ENCODE results near the gene ENO1. TPM values are rescaled to one million over a fixed set of nuclear protein-coding genes. Genes with fewer than 3 reads are reported as not detected.

ENO1 gene
- total and polyA plus RNA-seq, 2 experiments from 2014 or later: 910 to 1,831 TPM

GRCh38 chr1:8818325-8818775 lies 60.1 kb downstream of the ENO1 start (continued):
- TF ChIP-seq ZNF114 (CRISPR knock-in tag; IDR thresholded peaks at IDR 0.05) (no peak), STAT1 (IDR thresholded peaks at IDR 0.05; ENCODE audit: unreplicated experiment) (no peak), CREB1 (CRISPR knock-in tag; IDR thresholded peaks at IDR 0.05; ENCODE audit: low read depth) (no peak), CTCF (conservative IDR thresholded peaks at IDR 0.05; ENCODE audit: low read depth in 2 of 2) (no peak), POLR2AphosphoS5 (IDR thresholded peaks at IDR 0.05; ENCODE audit: low read depth) (no peak), ZNF331 (CRISPR knock-in tag; IDR thresholded peaks at IDR 0.05; ENCODE audit: low read depth) (no peak), JUNB (IDR thresholded peaks at IDR 0.05; ENCODE audit: unreplicated experiment) (no peak)
- TF ChIP-seq, protein P1, sequence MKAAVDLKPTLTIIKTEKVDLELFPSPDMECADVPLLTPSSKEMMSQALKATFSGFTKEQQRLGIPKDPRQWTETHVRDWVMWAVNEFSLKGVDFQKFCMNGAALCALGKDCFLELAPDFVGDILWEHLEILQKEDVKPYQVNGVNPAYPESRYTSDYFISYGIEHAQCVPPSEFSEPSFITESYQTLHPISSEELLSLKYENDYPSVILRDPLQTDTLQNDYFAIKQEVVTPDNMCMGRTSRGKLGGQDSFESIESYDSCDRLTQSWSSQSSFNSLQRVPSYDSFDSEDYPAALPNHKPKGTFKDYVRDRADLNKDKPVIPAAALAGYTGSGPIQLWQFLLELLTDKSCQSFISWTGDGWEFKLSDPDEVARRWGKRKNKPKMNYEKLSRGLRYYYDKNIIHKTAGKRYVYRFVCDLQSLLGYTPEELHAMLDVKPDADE (IDR thresholded peaks at IDR 0.05): no peak

DNA sequence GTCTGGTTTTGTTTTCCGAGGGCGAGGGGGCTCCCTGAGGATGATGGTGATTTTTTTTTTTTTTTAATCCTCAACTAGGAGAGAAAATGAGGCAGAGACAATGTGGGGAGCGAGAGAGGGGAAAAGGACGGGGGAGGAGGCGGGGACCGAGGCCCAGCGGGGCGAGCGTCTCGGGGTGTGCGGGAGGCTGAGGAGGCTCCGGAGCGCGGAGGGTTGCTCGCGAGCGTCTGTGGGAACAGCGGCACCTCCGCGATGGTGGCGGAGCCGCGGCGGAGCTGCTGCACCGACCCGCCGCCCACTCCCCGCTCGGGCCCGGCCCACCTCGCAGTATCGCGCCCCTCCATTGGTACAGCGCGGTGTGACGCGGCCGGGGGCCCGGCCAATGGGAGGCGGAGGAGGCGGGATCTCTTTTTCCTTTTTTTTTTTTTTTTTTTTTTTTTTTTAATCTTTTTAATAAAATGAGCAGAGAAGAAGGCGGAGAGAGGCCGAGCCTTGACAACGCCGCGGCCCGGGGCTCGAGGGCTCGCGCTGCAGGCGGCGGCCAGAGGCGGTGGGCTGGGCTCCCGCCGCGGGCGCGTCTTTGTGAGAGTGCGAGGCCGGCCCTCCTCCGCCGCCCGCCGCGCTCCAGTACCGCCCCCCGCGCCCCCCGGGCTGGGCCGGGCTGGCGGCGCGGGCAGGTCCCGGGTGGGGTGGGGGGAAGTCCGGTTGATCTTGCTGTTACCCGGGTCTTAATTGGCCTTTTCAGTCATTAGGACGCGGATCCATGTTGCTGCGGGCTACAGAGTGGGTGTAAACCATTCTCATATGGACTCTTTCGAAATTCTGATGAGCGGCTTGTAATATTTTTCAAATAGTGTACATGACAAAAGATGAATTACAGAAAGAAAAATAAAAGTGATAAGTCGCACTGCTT lies 60.8 kb downstream of the ENO1 start, which contains the start of gene RERE:
Gene RERE (minus strand): TSS at position 229 of the 913 bp plus-strand sequence.
- DNase-seq (ENCODE audit: low spot score) (peak; percentile 93), ATAC-seq (peak; percentile 93)
- Histone ChIP-seq H3K27ac (ENCODE audit: low read depth) (peak within 1 kb of the TSS; percentile 97), H3F3A (replicated peaks; ENCODE audit: low read depth) (peaks cover 5% of the 10 kb centered on the region), H3K4me2 (peak within 1 kb of the TSS; percentile 93), H4K20me1 (replicated peaks; ENCODE audit: insufficient read depth) (no peaks in the 10 kb centered on the region), H3K27me3 (ENCODE audit: insufficient read depth) (no peaks in the 10 kb centered on the region), H3K79me2 (replicated peaks; ENCODE audit: insufficient read depth) (peaks cover 43% of the 10 kb centered on the region), H3K9me2 (ENCODE audit: insufficient read depth) (no peaks in the 10 kb centered on the region), H3K4me1 (ENCODE audit: insufficient read depth) (peaks cover 35% of the 10 kb centered on the region), H3K4me3 (peak within 1 kb of the TSS; percentile 87), H2AFZ (peak within 1 kb of the TSS; percentile 95), H3K36me3 (ENCODE audit: insufficient read depth) (no peaks in the 10 kb centered on the region)
- Mint-ChIP-seq H3K4me1 (peaks cover 48% of the 10 kb centered on the region), H3K4me3 (peak within 1 kb of the TSS; percentile 86), H3K9me3 (no peaks in the 10 kb centered on the region), H3K27me3 (ENCODE audit: insufficient read depth, low read depth, poor library complexity) (peaks cover 4% of the 10 kb centered on the region), H3K36me3 (ENCODE audit: low read depth) (no peaks in the 10 kb centered on the region; the same call in 2 of the 3 replicates), H3K27ac (peak within 1 kb of the TSS; percentile 96)
- no peak for TF ChIP-seq JUNB (IDR thresholded peaks at IDR 0.05; ENCODE audit: unreplicated experiment)
- TF ChIP-seq ZNF462 (CRISPR knock-in tag; IDR thresholded peaks at IDR 0.05): no peak
- no peak for TF ChIP-seq STAT1 (IDR thresholded peaks at IDR 0.05; ENCODE audit: unreplicated experiment)
- no peak for TF ChIP-seq NANOG (IDR thresholded peaks at IDR 0.05; ENCODE audit: borderline replicate concordance)
- peak; percentile 92 for TF ChIP-seq POLR2AphosphoS5 (IDR thresholded peaks at IDR 0.05; ENCODE audit: low read depth)
- no peak for TF ChIP-seq ZNF331 (CRISPR knock-in tag; IDR thresholded peaks at IDR 0.05; ENCODE audit: low read depth)
- peak; percentile 89 for TF ChIP-seq CREB1 (CRISPR knock-in tag; IDR thresholded peaks at IDR 0.05; ENCODE audit: low read depth)
- TF ChIP-seq, protein P1 (IDR thresholded peaks at IDR 0.05): 0 out of 2 replicates have a peak, but pooled peaks have one; percentile 42
- no peak for TF ChIP-seq EZH2phosphoT487 (IDR thresholded peaks at IDR 0.05; ENCODE audit: unreplicated experiment)
